ENCODE measurements around the gene MFAP3L.

The MFAP3L gene

GRCh38 chr4:169998981-169999380, 27.2 kb downstream of the MFAP3L start:
- in situ Hi-C loops (cut with HindIII; ENCODE audit: low sequenced_read_pairs) = no loop called here
- no peak for TF ChIP-seq CTCF (IDR thresholded peaks at IDR 0.05; ENCODE audit: low read depth, low read length, missing control alignments)
- DNase-seq (ENCODE audit: low read depth) = no peak
- H3K4me3 ChIP-seq (ENCODE audit: low read depth, low read length) = no peak overlapping the region

- in situ Hi-C loops (cut with HindIII; ENCODE audit: low sequenced_read_pairs) = no loop called here
- no peak for TF ChIP-seq CTCF (IDR thresholded peaks at IDR 0.05; ENCODE audit: low read depth, low read length, missing control alignments)
- no peak overlapping the region for H3K4me3 ChIP-seq (ENCODE audit: low read depth, low read length)
- DNase-seq (ENCODE audit: low read depth) = no peak
Measured at GRCh38 chr4:169996379-169997240, 29.6 kb downstream of the MFAP3L start.

- H3K4me3 ChIP-seq (ENCODE audit: low read depth, low read length) = no peak overlapping the region
- DNase-seq (ENCODE audit: low read depth) = no peak
- TF ChIP-seq CTCF (IDR thresholded peaks at IDR 0.05; ENCODE audit: low read depth, low read length, missing control alignments) = no peak
- in situ Hi-C loops (cut with HindIII; ENCODE audit: low sequenced_read_pairs) = no loop called here
Measured at GRCh38 chr4:169993531-169993930, 32.7 kb downstream of the MFAP3L start.

- no peak for DNase-seq (ENCODE audit: low read depth)
- no peak overlapping the region for H3K4me3 ChIP-seq (ENCODE audit: low read depth, low read length)
- in situ Hi-C loops (cut with HindIII; ENCODE audit: low sequenced_read_pairs) = no loop called here
- no peak for TF ChIP-seq CTCF (IDR thresholded peaks at IDR 0.05; ENCODE audit: low read depth, low read length, missing control alignments)
Measured at GRCh38 chr4:169988252-169988651, 37.9 kb downstream of the MFAP3L start.

GRCh38 chr4:169987327-169988228, 38.6 kb downstream of the MFAP3L start:
- TF ChIP-seq CTCF (IDR thresholded peaks at IDR 0.05; ENCODE audit: low read depth, low read length, missing control alignments) = no peak
- DNase-seq (ENCODE audit: low read depth) = no peak
- in situ Hi-C loops (cut with HindIII; ENCODE audit: low sequenced_read_pairs) = no loop called here
- no peak overlapping the region for H3K4me3 ChIP-seq (ENCODE audit: low read depth, low read length)

GRCh38 chr4:169986369-169986768, 39.8 kb downstream of the MFAP3L start:
- DNase-seq (ENCODE audit: low read depth) = no peak
- H3K4me3 ChIP-seq (ENCODE audit: low read depth, low read length) = no peak overlapping the region
- TF ChIP-seq CTCF (IDR thresholded peaks at IDR 0.05; ENCODE audit: low read depth, low read length, missing control alignments) = no peak
- in situ Hi-C loops (cut with HindIII; ENCODE audit: low sequenced_read_pairs) = no loop called here
